Ishikawa (cell line): ENCODE results near the gene CRNKL1.

Experiments
- RAD21 ChIP-seq: IDR thresholded peaks from 2 replicates; pipeline ENCODE4 v1.6.1; 2012; ENCODE audit warnings: low read depth
- TAF1 ChIP-seq: IDR thresholded peaks from 2 replicates; pipeline ENCODE4 v1.6.1; 2012; ENCODE audit warnings: low read depth, mild to moderate bottlenecking

GRCh38 chr20:20096421-20096820 is 44.2 kb upstream of the CRNKL1 start:
- no peak for TF ChIP-seq RAD21
- TF ChIP-seq TAF1: no peak
